Astrocyte (in vitro differentiated cells and primary cell): Measurements from ENCODE around the gene UBTF. TPM values are rescaled to one million over a fixed set of nuclear protein-coding genes. Genes with fewer than 3 reads are reported as not detected.

Experiments
- DNase-seq: peaks from one replicate; pipeline ENCODE4 v3.0.0-alpha.2; 2010; ENCODE audit warnings: low read depth
- FAIRE-seq: peaks from 2 replicates; lab custom pipeline; 2011; peaks lifted over from hg19 to GRCh38; lab: Jason Lieb, UNC
- H2AFZ ChIP-seq: 2 replicates; pipeline ENCODE4 v1.6.0; 2012; ENCODE audit warnings: low read depth, low read length, inconsistent platforms
- H3K27ac ChIP-seq: 2 replicates; pipeline ENCODE4 v1.5.1; 2011; ENCODE audit warnings: low read depth, low read length, inconsistent platforms
- H3K27me3 ChIP-seq: 2 replicates; pipeline ENCODE4 v1.6.0; 2011; ENCODE audit warnings: low read length, inconsistent platforms; ENCODE audit not compliant: insufficient read depth
- H3K36me3 ChIP-seq: 2 replicates; pipeline ENCODE4 v1.5.1; 2011; ENCODE audit warnings: low read length, inconsistent platforms; ENCODE audit not compliant: insufficient read depth
- H3K4me1 ChIP-seq: 2 replicates; pipeline ENCODE4 v1.5.1; 2011; ENCODE audit warnings: low read length, inconsistent platforms; ENCODE audit not compliant: insufficient read depth
- H3K4me2 ChIP-seq: 2 replicates; pipeline ENCODE4 v1.6.0; 2012; ENCODE audit warnings: low read length, inconsistent platforms
- H3K4me3 ChIP-seq: 2 replicates; pipeline ENCODE4 v1.5.1; 2011; ENCODE audit warnings: low read depth, mild to moderate bottlenecking, low read length, inconsistent platforms; ENCODE audit not compliant: insufficient read depth
- H3K79me2 ChIP-seq: 2 replicates; pipeline ENCODE4 v1.6.0; 2012; ENCODE audit warnings: mild to moderate bottlenecking, low read length, inconsistent platforms; ENCODE audit not compliant: insufficient read depth
- H3K9ac ChIP-seq: 2 replicates; pipeline ENCODE4 v1.6.0; 2012; ENCODE audit warnings: mild to moderate bottlenecking, low read length, inconsistent platforms
- H3K9me3 ChIP-seq: 2 replicates; pipeline ENCODE4 v1.5.1; 2012; ENCODE audit warnings: low read depth, mild to moderate bottlenecking, low read length, inconsistent platforms; ENCODE audit not compliant: insufficient read depth
- H4K20me1 ChIP-seq: 2 replicates; pipeline ENCODE4 v1.6.0; 2012; ENCODE audit warnings: low read length, inconsistent platforms; ENCODE audit not compliant: insufficient read depth
- H3K27ac Mint-ChIP-seq: one replicate; pipeline ENCODE4 v1.8.0; 2021; ENCODE audit warnings: mild to moderate bottlenecking, mixed read lengths; ENCODE audit not compliant: unreplicated experiment
- H3K27me3 Mint-ChIP-seq: one replicate; pipeline ENCODE4 v1.8.0; 2021; ENCODE audit warnings: low read depth, mixed read lengths; ENCODE audit not compliant: unreplicated experiment
- H3K36me3 Mint-ChIP-seq: one replicate; pipeline ENCODE4 v1.8.0; 2021; ENCODE audit warnings: low read depth, mixed read lengths; ENCODE audit not compliant: unreplicated experiment
- H3K4me1 Mint-ChIP-seq: one replicate; pipeline ENCODE4 v1.8.0; 2021; ENCODE audit warnings: low read depth, mixed read lengths; ENCODE audit not compliant: unreplicated experiment
- H3K4me3 Mint-ChIP-seq: one replicate; pipeline ENCODE4 v1.8.0; 2021; ENCODE audit warnings: mild to moderate bottlenecking, moderate library complexity, mixed read lengths; ENCODE audit not compliant: unreplicated experiment
- H3K9me3 Mint-ChIP-seq: one replicate; pipeline ENCODE4 v1.8.0; 2021; ENCODE audit warnings: mild to moderate bottlenecking, mixed read lengths; ENCODE audit not compliant: unreplicated experiment
- EZH2 ChIP-seq: IDR thresholded peaks from 2 replicates; pipeline ENCODE4 v1.6.1; 2012; ENCODE audit warnings: mild to moderate bottlenecking, low read length, inconsistent platforms; ENCODE audit not compliant: insufficient read depth
- total RNA-seq: library from RNA; stranded (reverse); gene quantifications from 2 replicates; pipeline ENCODE4 v1.2.1, GENCODE V29; 2021
- TF ChIP-seq, protein P1 (sequence below): IDR thresholded peaks from 2 replicates; pipeline ENCODE4 v1.5.1; 2011; ENCODE audit warnings: low read depth, mild to moderate bottlenecking, inconsistent platforms, low read length, moderate library complexity; ENCODE audit not compliant: insufficient read depth

UBTF gene
- total RNA-seq, 1 donor from 2014 or later: 48.0 TPM

DNA sequence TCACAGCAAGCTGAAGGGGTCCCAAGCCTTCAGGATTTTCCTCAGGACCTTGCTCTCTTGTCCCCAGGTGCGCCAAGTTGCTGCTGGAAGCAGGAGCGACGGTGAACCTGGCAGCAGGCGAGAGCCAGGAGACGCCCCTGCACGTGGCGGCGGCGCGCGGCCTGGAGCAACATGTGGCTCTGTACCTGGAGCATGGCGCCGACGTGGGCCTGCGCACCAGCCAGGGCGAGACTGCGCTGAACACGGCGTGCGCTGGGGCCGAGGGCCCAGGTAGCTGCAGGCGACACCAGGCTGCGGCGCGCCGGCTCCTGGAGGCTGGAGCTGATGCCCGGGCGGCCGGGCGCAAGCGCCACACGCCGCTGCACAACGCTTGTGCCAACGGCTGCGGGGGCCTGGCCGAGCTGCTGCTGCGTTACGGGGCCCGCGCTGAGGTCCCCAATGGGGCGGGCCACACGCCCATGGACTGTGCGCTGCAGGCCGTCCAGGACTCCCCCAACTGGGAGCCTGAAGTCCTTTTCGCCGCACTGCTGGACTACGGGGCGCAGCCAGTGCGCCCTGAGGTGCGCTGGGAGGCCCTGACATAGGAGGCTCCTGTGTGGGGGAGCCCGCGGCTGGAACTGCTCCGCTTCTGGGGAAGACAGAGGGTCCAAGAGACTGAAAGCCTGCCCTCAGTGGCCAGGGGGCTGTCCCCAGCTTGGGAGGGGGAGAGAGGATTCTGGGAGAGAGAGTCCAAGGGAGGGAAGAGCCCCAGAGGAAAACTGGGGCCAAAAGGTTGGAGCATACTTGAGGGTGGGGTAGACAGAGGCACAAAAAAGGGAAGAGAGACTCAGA lies 42.6 kb downstream of the UBTF start:
- H3K79me2 ChIP-seq: no peaks in the 10 kb centered on the region
- no peaks in the 10 kb centered on the region for H3K9me3 Mint-ChIP-seq
- H3K4me2 ChIP-seq: no peak overlapping the region
- TF ChIP-seq, protein P1, sequence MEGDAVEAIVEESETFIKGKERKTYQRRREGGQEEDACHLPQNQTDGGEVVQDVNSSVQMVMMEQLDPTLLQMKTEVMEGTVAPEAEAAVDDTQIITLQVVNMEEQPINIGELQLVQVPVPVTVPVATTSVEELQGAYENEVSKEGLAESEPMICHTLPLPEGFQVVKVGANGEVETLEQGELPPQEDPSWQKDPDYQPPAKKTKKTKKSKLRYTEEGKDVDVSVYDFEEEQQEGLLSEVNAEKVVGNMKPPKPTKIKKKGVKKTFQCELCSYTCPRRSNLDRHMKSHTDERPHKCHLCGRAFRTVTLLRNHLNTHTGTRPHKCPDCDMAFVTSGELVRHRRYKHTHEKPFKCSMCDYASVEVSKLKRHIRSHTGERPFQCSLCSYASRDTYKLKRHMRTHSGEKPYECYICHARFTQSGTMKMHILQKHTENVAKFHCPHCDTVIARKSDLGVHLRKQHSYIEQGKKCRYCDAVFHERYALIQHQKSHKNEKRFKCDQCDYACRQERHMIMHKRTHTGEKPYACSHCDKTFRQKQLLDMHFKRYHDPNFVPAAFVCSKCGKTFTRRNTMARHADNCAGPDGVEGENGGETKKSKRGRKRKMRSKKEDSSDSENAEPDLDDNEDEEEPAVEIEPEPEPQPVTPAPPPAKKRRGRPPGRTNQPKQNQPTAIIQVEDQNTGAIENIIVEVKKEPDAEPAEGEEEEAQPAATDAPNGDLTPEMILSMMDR: no peak
- no peak for TF ChIP-seq EZH2
- H3K27me3 ChIP-seq: no peaks in the 10 kb centered on the region
- no peaks in the 10 kb centered on the region for H3K4me1 ChIP-seq
- H3K9ac ChIP-seq: no peak overlapping the region
- H3K4me3 Mint-ChIP-seq: no peak overlapping the region
- no peak overlapping the region for H2AFZ ChIP-seq
- DNase-seq (no peak), FAIRE-seq (no peak)
- H3K36me3 Mint-ChIP-seq: peaks cover 18% of the 10 kb centered on the region
- H3K4me1 Mint-ChIP-seq: peaks cover 4% of the 10 kb centered on the region
- H3K27me3 Mint-ChIP-seq: no peaks in the 10 kb centered on the region
- no peaks in the 10 kb centered on the region for H3K9me3 ChIP-seq
- no peak overlapping the region for H3K27ac Mint-ChIP-seq
- H4K20me1 ChIP-seq: peaks cover 3% of the 10 kb centered on the region
- no peak overlapping the region for H3K27ac ChIP-seq
- H3K36me3 ChIP-seq: peaks cover 3% of the 10 kb centered on the region
- no peak overlapping the region for H3K4me3 ChIP-seq

DNA sequence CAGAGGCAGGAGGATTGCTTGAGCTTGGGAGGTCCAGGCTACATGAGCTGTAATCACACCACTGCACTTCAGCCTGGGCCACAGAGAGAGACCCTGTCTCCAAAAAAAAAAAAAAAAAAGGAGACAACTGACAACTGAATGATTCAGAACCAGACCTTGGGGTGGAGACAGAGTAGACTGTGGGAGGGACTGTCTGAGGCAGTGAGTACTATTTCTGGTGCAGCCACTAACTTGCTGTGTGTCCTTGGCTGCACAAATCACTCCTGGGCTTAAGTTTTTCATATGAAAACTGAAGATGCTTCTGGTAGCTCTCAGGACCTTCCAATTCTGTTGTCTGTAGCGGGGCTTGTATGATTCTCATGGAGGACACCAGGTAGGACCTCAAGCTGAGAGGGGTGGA lies 43.2 kb downstream of the UBTF start:
- DNase-seq (no peak), FAIRE-seq (no peak)
- Histone ChIP-seq H4K20me1 (no peaks in the 10 kb centered on the region), H3K79me2 (no peaks in the 10 kb centered on the region), H3K9ac (no peak overlapping the region), H2AFZ (no peak overlapping the region), H3K9me3 (no peaks in the 10 kb centered on the region), H3K4me1 (no peaks in the 10 kb centered on the region), H3K27me3 (no peaks in the 10 kb centered on the region), H3K4me3 (no peak overlapping the region), H3K36me3 (no peaks in the 10 kb centered on the region), H3K4me2 (no peak overlapping the region), H3K27ac (no peak overlapping the region)
- Mint-ChIP-seq H3K9me3 (no peaks in the 10 kb centered on the region), H3K4me3 (no peak overlapping the region), H3K36me3 (peaks cover 16% of the 10 kb centered on the region), H3K27me3 (no peaks in the 10 kb centered on the region), H3K27ac (peak overlapping the region; percentile 12), H3K4me1 (peaks cover 4% of the 10 kb centered on the region)
- TF ChIP-seq EZH2: no peak
- TF ChIP-seq, protein P1: no peak

DNA sequence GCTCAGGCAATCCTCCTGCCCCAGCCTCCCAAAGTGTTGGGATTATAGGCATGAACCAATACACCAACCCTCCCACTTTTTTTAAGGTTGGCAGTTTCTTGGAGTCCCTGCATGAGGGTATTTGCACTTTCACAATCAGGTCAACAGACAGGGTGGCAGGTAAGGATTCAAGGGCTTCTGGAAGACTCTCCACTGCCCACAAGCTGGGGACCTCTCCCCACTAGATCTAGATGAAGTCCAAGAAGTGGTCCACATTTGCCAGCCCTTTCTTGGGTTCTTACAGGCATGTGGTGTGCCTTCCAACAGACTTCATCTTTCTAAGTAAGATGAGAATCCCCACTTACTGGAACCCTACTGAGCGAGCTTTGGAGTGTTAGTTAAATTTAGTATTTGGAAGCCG lies 45.0 kb downstream of the UBTF start:
- Mint-ChIP-seq H3K27ac (no peak overlapping the region), H3K27me3 (no peaks in the 10 kb centered on the region), H3K9me3 (no peaks in the 10 kb centered on the region), H3K36me3 (peaks cover 16% of the 10 kb centered on the region), H3K4me3 (no peak overlapping the region), H3K4me1 (peaks cover 9% of the 10 kb centered on the region)
- DNase-seq: no peak
- Histone ChIP-seq H3K36me3 (no peaks in the 10 kb centered on the region), H3K27me3 (no peaks in the 10 kb centered on the region), H2AFZ (no peak overlapping the region), H3K4me3 (no peak overlapping the region), H4K20me1 (no peaks in the 10 kb centered on the region), H3K4me1 (peaks cover 7% of the 10 kb centered on the region), H3K79me2 (no peaks in the 10 kb centered on the region), H3K4me2 (no peak overlapping the region), H3K27ac (no peak overlapping the region), H3K9me3 (no peaks in the 10 kb centered on the region), H3K9ac (no peak overlapping the region)
- FAIRE-seq: no peak
- no peak for TF ChIP-seq EZH2
- TF ChIP-seq, protein P1: no peak
